ENCODE data around the gene COX20.

COX20 gene

GRCh38 chr1:244835276-244836134 lies at the start of gene COX20:
COX20 (plus strand) TSS chr1:244835658; CDS start chr1:244835715, 57 bp downstream.
- in situ Hi-C loops (cut with MboI; ENCODE audit: low sequenced_read_pairs) = loop anchor here (25.0 kb wide), 1 partner anchor 202 kb away; no protein-coding TSS in a partner anchor

GRCh38 chr1:244788493-244789275 lies 46.8 kb upstream of the COX20 start:
- in situ Hi-C loops (cut with MboI; ENCODE audit: low sequenced_read_pairs) = no loop called here

GRCh38 chr1:244789276-244789580 lies 46.2 kb upstream of the COX20 start:
- in situ Hi-C loops (cut with MboI; ENCODE audit: low sequenced_read_pairs) = no loop called here

- in situ Hi-C loops (cut with MboI; ENCODE audit: low sequenced_read_pairs) = loop anchor here (10.0 kb wide), 1 partner anchor 185 kb away; no protein-coding TSS in a partner anchor
Measured at GRCh38 chr1:244789731-244790130, 45.7 kb upstream of the COX20 start.

- in situ Hi-C loops (cut with MboI; ENCODE audit: low sequenced_read_pairs) = loop anchor here (10.0 kb wide), 1 partner anchor 186 kb away; no protein-coding TSS in a partner anchor
Measured at GRCh38 chr1:244791061-244791460, 44.4 kb upstream of the COX20 start.

- in situ Hi-C loops (cut with MboI; ENCODE audit: low sequenced_read_pairs) = loop anchor here (10.0 kb wide), 1 partner anchor 188 kb away; no protein-coding TSS in a partner anchor
Measured at GRCh38 chr1:244792188-244792850, 43.1 kb upstream of the COX20 start.

- in situ Hi-C loops (cut with MboI; ENCODE audit: low sequenced_read_pairs) = loop anchor here (10.0 kb wide), 1 partner anchor 189 kb away; no protein-coding TSS in a partner anchor
Measured at GRCh38 chr1:244794071-244794470, 41.4 kb upstream of the COX20 start.

- in situ Hi-C loops (cut with MboI; ENCODE audit: low sequenced_read_pairs) = loop anchor here (10.0 kb wide), 1 partner anchor 190 kb away; no protein-coding TSS in a partner anchor
Measured at GRCh38 chr1:244794516-244794915, 40.9 kb upstream of the COX20 start.

GRCh38 chr1:244796719-244797406 lies 38.6 kb upstream of the COX20 start:
- in situ Hi-C loops (cut with MboI; ENCODE audit: low sequenced_read_pairs) = loop anchor here (10.0 kb wide), 1 partner anchor 192 kb away; no protein-coding TSS in a partner anchor

- in situ Hi-C loops (cut with MboI; ENCODE audit: low sequenced_read_pairs) = no loop called here
Measured at GRCh38 chr1:244800821-244801220, 34.6 kb upstream of the COX20 start.

- in situ Hi-C loops (cut with MboI; ENCODE audit: low sequenced_read_pairs) = no loop called here
Measured at GRCh38 chr1:244801246-244801645, 34.2 kb upstream of the COX20 start.

- in situ Hi-C loops (cut with MboI; ENCODE audit: low sequenced_read_pairs) = no loop called here
Measured at GRCh38 chr1:244802041-244802440, 33.4 kb upstream of the COX20 start.

GRCh38 chr1:244802556-244803239 lies 32.8 kb upstream of the COX20 start:
- in situ Hi-C loops (cut with MboI; ENCODE audit: low sequenced_read_pairs) = no loop called here

- in situ Hi-C loops (cut with MboI; ENCODE audit: low sequenced_read_pairs) = no loop called here
Measured at GRCh38 chr1:244804841-244805240, 30.6 kb upstream of the COX20 start.

GRCh38 chr1:244807138-244807537 lies 28.3 kb upstream of the COX20 start:
- in situ Hi-C loops (cut with MboI; ENCODE audit: low sequenced_read_pairs) = no loop called here

GRCh38 chr1:244810221-244810620 lies 25.2 kb upstream of the COX20 start:
- in situ Hi-C loops (cut with MboI; ENCODE audit: low sequenced_read_pairs) = no loop called here

GRCh38 chr1:244813327-244813726 lies 22.1 kb upstream of the COX20 start:
- in situ Hi-C loops (cut with MboI; ENCODE audit: low sequenced_read_pairs) = no loop called here

GRCh38 chr1:244815600-244816099 lies 19.8 kb upstream of the COX20 start:
- in situ Hi-C loops (cut with MboI; ENCODE audit: low sequenced_read_pairs) = no loop called here

GRCh38 chr1:244817415-244817894 lies 18.0 kb upstream of the COX20 start:
- in situ Hi-C loops (cut with MboI; ENCODE audit: low sequenced_read_pairs) = no loop called here
